IMR-90 (cell line): Measurements from ENCODE around the gene FALEC. TPM values are rescaled to one million over a fixed set of nuclear protein-coding genes. Genes with fewer than 3 reads are reported as not detected.

Experiments
- MXI1 ChIP-seq: IDR thresholded peaks from 2 replicates; pipeline ENCODE4 v1.6.1; 2012; ENCODE audit warnings: low read depth, mild to moderate bottlenecking, low read length, moderate library complexity, borderline replicate concordance
- NFE2L2 ChIP-seq: fragments of 150-350 bp; IDR thresholded peaks from 2 replicates; pipeline ENCODE4 v1.6.1; 2016; ENCODE audit warnings: low read depth, mild to moderate bottlenecking, low read length
- RCOR1 ChIP-seq: IDR thresholded peaks from 2 replicates; pipeline ENCODE4 v1.6.1; 2012; ENCODE audit warnings: mild to moderate bottlenecking, low read length, improper control_type of control experiment; ENCODE audit not compliant: insufficient replicate concordance
- polyA plus RNA-seq, 3 experiments: library from polyadenylated mRNA; depleted of rRNA; stranded (reverse); fragments of >200 nt; gene quantifications; 2 replicates each; pipeline ENCODE4 v1.2.3, GENCODE V29; 2012; ENCODE audit warnings: low replicate concordance in 1 of 3
- total RNA-seq: library from RNA; depleted of rRNA; stranded (reverse); fragments of >200 nt; gene quantifications from 2 replicates; pipeline ENCODE4 v1.2.3, GENCODE V29; 2012
- TF ChIP-seq, protein P1 (sequence below): fragments of 150-350 bp; IDR thresholded peaks from 2 replicates; pipeline ENCODE4 v1.6.1; 2017; ENCODE audit warnings: mild to moderate bottlenecking, antibody characterized with exemption, low read length, low read depth

FALEC gene
- total and polyA plus RNA-seq, 2 of the 4 experiments (the other 2 are of a cell fraction), result not detected

GRCh38 chr1:150548632-150549495 lies 33.3 kb downstream of the FALEC start, which contains the start of gene ADAMTSL4 (continued):
- TF ChIP-seq, protein P1, sequence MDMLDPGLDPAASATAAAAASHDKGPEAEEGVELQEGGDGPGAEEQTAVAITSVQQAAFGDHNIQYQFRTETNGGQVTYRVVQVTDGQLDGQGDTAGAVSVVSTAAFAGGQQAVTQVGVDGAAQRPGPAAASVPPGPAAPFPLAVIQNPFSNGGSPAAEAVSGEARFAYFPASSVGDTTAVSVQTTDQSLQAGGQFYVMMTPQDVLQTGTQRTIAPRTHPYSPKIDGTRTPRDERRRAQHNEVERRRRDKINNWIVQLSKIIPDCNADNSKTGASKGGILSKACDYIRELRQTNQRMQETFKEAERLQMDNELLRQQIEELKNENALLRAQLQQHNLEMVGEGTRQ, result no peak
- TF ChIP-seq RCOR1 (no peak), MXI1 (peak; percentile 57; the same call in 1 of the 2 replicates), NFE2L2 (no peak)
